PC-3 (cell line): Measurements from ENCODE around the gene C1QTNF5. TPM values are rescaled to one million over a fixed set of nuclear protein-coding genes. Genes with fewer than 3 reads are reported as not detected.

Experiments used
- ATAC-seq: fragments of 200-7000 bp; cut with Tn5 transposase; 2 replicates; pipeline ENCODE4 v1.9.1; 2020; ENCODE audit warnings: mild to moderate bottlenecking, moderate library complexity
- BruUV-seq: library from RNA; stranded (reverse); fragments of 400-500 nt; replicated peaks from 2 replicates; lab custom pipeline; 2021; lab: Mats Ljungman, UMichigan
- CTCF ChIA-PET: fragments of 300-600 bp; sonication (Branson Sonifier 250); formaldehyde crosslinking; loops from one replicate; lab custom pipeline; 2022; ENCODE audit warnings: antibody characterized with exemption; lab: Charles Lee
- POLR2A ChIA-PET: fragments of 300-600 bp; sonication (Branson Sonifier 250); formaldehyde crosslinking; loops from one replicate; lab custom pipeline; 2022; ENCODE audit warnings: antibody characterized with exemption; ENCODE audit not compliant: unreplicated experiment; lab: Charles Lee
- DNase-seq: peaks from one replicate; pipeline ENCODE4 v3.0.0-alpha.2; 2015
- H2AFZ ChIP-seq: fragments of 300-600 bp; sonication (generic); 2 replicates; pipeline ENCODE4 v1.6.0; 2016; ENCODE audit warnings: antibody characterized with exemption, low read length
- H3F3A ChIP-seq: fragments of 300-600 bp; sonication (generic); one replicate; pipeline ENCODE4 v1.6.0; 2017; ENCODE audit warnings: antibody characterized with exemption, low read length, control low read depth, mild to moderate bottlenecking; ENCODE audit not compliant: unreplicated experiment
- H3K27ac ChIP-seq: fragments of 300-600 bp; sonication (generic); 2 replicates; pipeline ENCODE4 v1.5.1; 2016; ENCODE audit warnings: mild to moderate bottlenecking, low read length
- H3K27me3 ChIP-seq: fragments of 300-600 bp; sonication (generic); 2 replicates; pipeline ENCODE4 v1.6.1; 2016; ENCODE audit warnings: low read length, mixed read lengths
- H3K36me3 ChIP-seq: fragments of 300-600 bp; sonication (generic); 2 replicates; pipeline ENCODE4 v1.6.1; 2016; ENCODE audit warnings: low read depth, mixed run types, low read length, mixed read lengths
- H3K4me1 ChIP-seq: fragments of 300-600 bp; sonication (generic); 2 replicates; pipeline ENCODE4 v1.5.1; 2016; ENCODE audit warnings: low read length; ENCODE audit not compliant: insufficient read depth
- H3K4me2 ChIP-seq: fragments of 300-600 bp; sonication (generic); 2 replicates; pipeline ENCODE4 v1.6.0; 2016; ENCODE audit warnings: low read length
- H3K4me3 ChIP-seq: fragments of 300-600 bp; sonication (generic); 2 replicates; pipeline ENCODE4 v1.5.1; 2016; ENCODE audit warnings: mild to moderate bottlenecking, low read length, mixed read lengths
- H3K79me2 ChIP-seq: fragments of 300-600 bp; sonication (generic); 2 replicates; pipeline ENCODE4 v1.6.1; 2017; ENCODE audit warnings: low read length, mixed read lengths
- H3K9ac ChIP-seq: fragments of 300-600 bp; sonication (generic); 2 replicates; pipeline ENCODE4 v1.6.0; 2016; ENCODE audit warnings: mild to moderate bottlenecking, low read length
- H3K9me2 ChIP-seq: fragments of 300-600 bp; sonication (generic); replicated peaks from 2 replicates; pipeline ENCODE4 v1.6.1; 2016; ENCODE audit warnings: mixed run types, low read length, mixed read lengths
- H3K9me3 ChIP-seq: fragments of 300-600 bp; sonication (generic); 2 replicates; pipeline ENCODE4 v1.6.1; 2016; ENCODE audit warnings: low read length, mixed read lengths
- H4K20me1 ChIP-seq: fragments of 300-600 bp; sonication (generic); 2 replicates; pipeline ENCODE4 v1.6.1; 2016; ENCODE audit warnings: low read length, mixed read lengths
- EZH2 ChIP-seq: fragments of 300-600 bp; sonication (generic); IDR thresholded peaks from one replicate; pipeline ENCODE4 v1.6.1; 2017; ENCODE audit warnings: antibody characterized with exemption, mild to moderate bottlenecking, low read length; ENCODE audit not compliant: unreplicated experiment
- EZH2phosphoT487 ChIP-seq: fragments of 300-600 bp; sonication (generic); IDR thresholded peaks from 2 replicates; pipeline ENCODE4 v1.6.1; 2018; ENCODE audit warnings: mild to moderate bottlenecking, antibody characterized with exemption, low read length, borderline replicate concordance
- intact Hi-C: fragments of 100-400 bp; cut with micrococcal nuclease; formaldehyde crosslinking; loops from 2 replicates; pipeline ENCODE4 v1.9.0; 2023
- total RNA-seq: library from RNA; depleted of rRNA; stranded (reverse); fragments of >200 nt; gene quantifications from 2 replicates; pipeline ENCODE4 v1.2.3, GENCODE V29; 2014
- TF ChIP-seq, protein P1 (sequence below): fragments of 300-600 bp; sonication (generic); conservative IDR thresholded peaks from 2 replicates; pipeline ENCODE4 v1.5.1; 2017; ENCODE audit warnings: antibody characterized with exemption, low read depth, mild to moderate bottlenecking, low read length

C1QTNF5 gene
- total RNA-seq, 1 experiment from 2014 or later = 2.0 TPM

DNA sequence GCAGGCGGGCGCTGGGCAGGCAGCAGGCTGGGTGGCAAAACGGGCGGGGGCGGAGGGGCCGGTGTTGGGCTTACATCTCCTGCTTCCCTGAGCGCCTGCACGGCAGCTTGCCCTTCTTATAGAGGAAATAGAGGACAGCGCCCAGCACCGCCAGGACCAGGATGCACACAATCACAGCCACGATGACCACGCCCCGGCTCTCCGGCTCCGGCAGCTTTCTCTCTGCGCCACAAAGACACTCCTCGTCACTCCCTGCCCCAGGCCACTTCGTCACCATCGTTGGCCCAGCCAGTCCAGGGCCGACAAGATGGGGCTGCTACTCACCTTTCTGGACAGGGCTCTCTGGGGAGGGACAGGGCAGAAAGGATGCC lies 30.0 kb downstream of the C1QTNF5 start:
- no TSS peak for BruUV-seq
- H3F3A ChIP-seq = no peaks in the 10 kb centered on the region
- H3K9ac ChIP-seq = no peak overlapping the region

DNA sequence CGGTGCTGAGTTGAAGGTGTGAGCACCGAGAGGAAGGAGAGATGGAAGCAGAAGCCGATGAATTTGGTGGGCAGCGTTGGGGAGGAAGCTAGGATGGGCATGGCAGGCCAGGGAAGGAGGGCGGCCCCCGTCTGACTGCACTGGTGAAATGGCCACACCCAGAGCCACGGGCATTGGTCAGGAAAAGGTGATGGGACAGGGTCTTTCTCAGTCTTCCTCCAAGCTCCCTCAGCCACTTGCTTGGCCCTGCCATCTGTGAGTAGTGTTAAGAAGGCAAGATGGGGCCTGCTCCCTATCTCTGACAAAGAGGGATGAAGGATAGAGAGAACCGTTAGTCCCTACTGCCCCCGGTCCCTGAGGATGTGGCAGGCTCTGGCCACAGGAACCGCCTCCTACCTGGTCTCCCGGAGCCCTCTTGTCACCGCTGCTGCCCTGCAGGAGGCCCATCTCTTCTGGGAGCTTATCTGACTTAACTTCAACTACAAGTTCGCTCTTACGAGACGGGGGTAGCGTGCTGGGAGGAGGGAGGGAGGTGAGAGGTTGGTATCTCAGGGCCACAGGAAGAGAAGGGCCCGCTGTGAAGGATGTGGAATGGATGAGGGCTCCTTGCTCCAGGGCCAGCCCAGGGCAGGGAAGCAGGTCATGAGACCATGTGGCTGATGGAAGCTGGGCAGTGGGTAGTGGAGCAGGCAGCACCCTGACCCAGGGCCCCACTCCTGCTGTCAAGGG lies 30.6 kb downstream of the C1QTNF5 start:
- no peak overlapping the region for H3K4me3 ChIP-seq
- peaks cover 49% of the 10 kb centered on the region for H3K36me3 ChIP-seq
- no peak overlapping the region for H3K4me2 ChIP-seq
- BruUV-seq = no TSS peak
- H3K9me2 ChIP-seq = no peaks in the 10 kb centered on the region
- 0 out of 2 replicates have a peak, but pooled peaks cover 5% of the 10 kb centered on the region for H4K20me1 ChIP-seq
- CTCF ChIA-PET = no interaction called here
- DNase-seq = no peak
- H3K27me3 ChIP-seq = no peaks in the 10 kb centered on the region
- no peak overlapping the region for H3K9ac ChIP-seq
- POLR2A ChIA-PET = no interaction called here
- no peaks in the 10 kb centered on the region for H3F3A ChIP-seq
- peaks cover 11% of the 10 kb centered on the region for H3K79me2 ChIP-seq
- no peak overlapping the region for H3K27ac ChIP-seq
- TF ChIP-seq EZH2phosphoT487 (no peak), EZH2 (no peak)
- TF ChIP-seq, protein P1, sequence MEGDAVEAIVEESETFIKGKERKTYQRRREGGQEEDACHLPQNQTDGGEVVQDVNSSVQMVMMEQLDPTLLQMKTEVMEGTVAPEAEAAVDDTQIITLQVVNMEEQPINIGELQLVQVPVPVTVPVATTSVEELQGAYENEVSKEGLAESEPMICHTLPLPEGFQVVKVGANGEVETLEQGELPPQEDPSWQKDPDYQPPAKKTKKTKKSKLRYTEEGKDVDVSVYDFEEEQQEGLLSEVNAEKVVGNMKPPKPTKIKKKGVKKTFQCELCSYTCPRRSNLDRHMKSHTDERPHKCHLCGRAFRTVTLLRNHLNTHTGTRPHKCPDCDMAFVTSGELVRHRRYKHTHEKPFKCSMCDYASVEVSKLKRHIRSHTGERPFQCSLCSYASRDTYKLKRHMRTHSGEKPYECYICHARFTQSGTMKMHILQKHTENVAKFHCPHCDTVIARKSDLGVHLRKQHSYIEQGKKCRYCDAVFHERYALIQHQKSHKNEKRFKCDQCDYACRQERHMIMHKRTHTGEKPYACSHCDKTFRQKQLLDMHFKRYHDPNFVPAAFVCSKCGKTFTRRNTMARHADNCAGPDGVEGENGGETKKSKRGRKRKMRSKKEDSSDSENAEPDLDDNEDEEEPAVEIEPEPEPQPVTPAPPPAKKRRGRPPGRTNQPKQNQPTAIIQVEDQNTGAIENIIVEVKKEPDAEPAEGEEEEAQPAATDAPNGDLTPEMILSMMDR = no peak
- ATAC-seq = no peak
- intact Hi-C loops = no loop called here
- no peaks in the 10 kb centered on the region for H3K9me3 ChIP-seq
- H3K4me1 ChIP-seq = peaks cover 4% of the 10 kb centered on the region
- H2AFZ ChIP-seq = no peak overlapping the region

More for the DNA sequence above, 30.0 kb downstream of the C1QTNF5 start:
- Histone ChIP-seq H3K27me3 (no peaks in the 10 kb centered on the region), H3K79me2 (peaks cover 16% of the 10 kb centered on the region), H4K20me1 (0 out of 2 replicates have a peak, but pooled peaks cover 5% of the 10 kb centered on the region), H3K27ac (no peak overlapping the region), H3K36me3 (peaks cover 49% of the 10 kb centered on the region), H3K4me1 (peaks cover 9% of the 10 kb centered on the region), H3K9me2 (no peaks in the 10 kb centered on the region), H3K4me2 (no peak overlapping the region), H2AFZ (no peak overlapping the region), H3K9me3 (no peaks in the 10 kb centered on the region), H3K4me3 (no peak overlapping the region)
- TF ChIP-seq, protein P1 = no peak
- no peak for TF ChIP-seq EZH2phosphoT487
- no peak for TF ChIP-seq EZH2
- ChIA-PET CTCF (no interaction called here), POLR2A (no interaction called here)
- intact Hi-C loops = no loop called here
- no peak for ATAC-seq
- no peak for DNase-seq

DNA sequence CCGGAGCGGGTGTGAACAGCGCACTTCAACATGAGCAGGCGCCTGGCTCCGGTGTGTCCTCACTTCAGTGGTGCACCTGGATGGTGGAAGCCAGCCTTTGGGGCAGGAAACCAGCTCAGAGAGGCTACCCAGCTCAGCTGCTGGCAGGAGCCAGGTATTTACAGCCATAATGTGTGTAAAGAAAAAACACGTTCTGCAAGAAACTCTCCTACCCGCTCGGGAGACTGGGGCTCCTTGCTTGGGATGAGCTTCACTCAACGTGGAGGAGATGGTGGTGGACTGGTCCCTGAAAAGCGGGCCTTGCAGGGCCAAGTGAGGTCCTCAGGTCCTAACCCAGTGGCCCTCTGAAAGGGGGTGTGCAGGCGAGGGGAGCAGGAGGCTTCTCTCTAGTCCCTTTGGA lies 31.3 kb downstream of the C1QTNF5 start:
- H3K79me2 ChIP-seq = peaks cover 4% of the 10 kb centered on the region
- CTCF ChIA-PET = no interaction called here

More for the DNA sequence above, 31.3 kb downstream of the C1QTNF5 start:
- no peaks in the 10 kb centered on the region for H3K27me3 ChIP-seq
- H2AFZ ChIP-seq = no peak overlapping the region
- POLR2A ChIA-PET = no interaction called here
- H3K36me3 ChIP-seq = peaks cover 44% of the 10 kb centered on the region
- H3K9me3 ChIP-seq = no peaks in the 10 kb centered on the region
- no peaks in the 10 kb centered on the region for H3F3A ChIP-seq
- H3K4me2 ChIP-seq = no peak overlapping the region
- H3K27ac ChIP-seq = no peak overlapping the region
- ATAC-seq (no peak), DNase-seq (no peak)
- no TSS peak for BruUV-seq
- no peaks in the 10 kb centered on the region for H3K9me2 ChIP-seq
- no peaks in the 10 kb centered on the region for H3K4me1 ChIP-seq
- no peak for TF ChIP-seq EZH2phosphoT487
- TF ChIP-seq, protein P1 = no peak
- TF ChIP-seq EZH2 = no peak
- no peak overlapping the region for H3K9ac ChIP-seq
- no peak overlapping the region for H3K4me3 ChIP-seq
- H4K20me1 ChIP-seq = no peaks in the 10 kb centered on the region
- intact Hi-C loops = no loop called here
